GM12891 (cell line): ENCODE data around the gene KDR.

Experiments
- PAX5 ChIP-seq: IDR thresholded peaks from 2 replicates; pipeline ENCODE4 v1.6.1; 2011; ENCODE audit warnings: low read length, moderate library complexity, mild to moderate bottlenecking; ENCODE audit not compliant: insufficient read depth, severe bottlenecking
- POLR2A ChIP-seq: IDR thresholded peaks from 2 replicates; pipeline ENCODE4 v1.6.1; 2011; ENCODE audit warnings: low read depth, low read length, control low read depth
- POLR2AphosphoS5 ChIP-seq: IDR thresholded peaks from 2 replicates; pipeline ENCODE4 v1.6.1; 2011; ENCODE audit warnings: low read depth, low read length, control low read depth
- POU2F2 ChIP-seq: IDR thresholded peaks from 2 replicates; pipeline ENCODE4 v1.6.1; 2011; ENCODE audit warnings: low read depth, mild to moderate bottlenecking, control low read depth, low read length, moderate library complexity
- SPI1 ChIP-seq: IDR thresholded peaks from 2 replicates; pipeline ENCODE4 v1.6.1; 2011; ENCODE audit warnings: low read depth, low read length, control low read depth
- TAF1 ChIP-seq: IDR thresholded peaks from 2 replicates; pipeline ENCODE4 v1.6.1; 2011; ENCODE audit warnings: low read depth, low read length, control low read depth

DNA sequence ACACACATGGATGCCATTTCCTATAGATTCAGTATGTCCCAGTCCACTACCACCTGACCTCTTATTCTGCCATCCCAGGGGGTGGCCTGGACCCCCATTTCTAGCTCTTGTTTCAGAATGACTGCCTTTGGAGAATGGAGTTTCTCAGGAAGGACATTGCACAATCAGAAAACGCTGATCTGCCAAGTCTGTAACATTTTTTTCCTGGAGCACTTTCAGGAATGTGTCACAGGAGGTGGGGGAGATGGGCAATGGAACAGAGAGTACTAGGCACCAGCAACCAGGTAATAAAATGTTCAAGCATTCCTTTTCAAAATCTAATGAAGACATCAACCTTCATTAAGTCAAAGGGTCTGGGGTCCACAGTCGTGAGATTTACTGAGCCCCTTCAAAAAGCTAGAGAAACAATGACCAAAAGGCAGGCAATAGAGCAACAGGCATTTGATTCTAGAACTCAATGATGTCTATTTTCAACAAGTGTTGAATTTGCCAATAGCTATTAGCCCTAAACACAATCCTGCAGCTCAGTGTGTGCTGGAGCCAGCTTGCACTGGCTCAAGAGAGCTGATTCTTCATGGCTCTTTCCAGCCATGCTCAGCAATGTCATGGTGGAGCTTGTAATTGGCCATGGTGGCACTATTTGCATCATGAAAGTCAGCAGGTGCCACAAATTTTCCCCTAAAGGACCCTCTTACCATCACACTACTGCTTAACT, 87.1 kb downstream of the KDR start:
- TF ChIP-seq POLR2A (no peak), POLR2AphosphoS5 (no peak), TAF1 (no peak), SPI1 (no peak), POU2F2 (no peak), PAX5 (no peak)
